Immature natural killer cell (primary cell): ENCODE results near the gene TXLNA. TPM values are rescaled to one million over a fixed set of nuclear protein-coding genes. Genes with fewer than 3 reads are reported as not detected.

ENCODE experiments used
- polyA plus RNA-seq, 3 donors: library from polyadenylated mRNA; unstranded; fragments of 300-500 nt; fragmentation: Illumina TruSeq; gene quantifications; one replicate each; pipeline ENCODE4 v1.2.3, GENCODE V29; 2021

The TXLNA gene
- polyA plus RNA-seq, 3 donors from 2014 or later = 14.5 to 33.4 (median 18.5) TPM

Other genes starting within 250 kb of the TXLNA start
- gene PTP4A2, start 241.3 kb upstream of the TXLNA start, polyA plus RNA-seq = 100 to 1,000 TPM; 300 to 552 (median 460) TPM
- gene KHDRBS1, start 165.8 kb upstream of the TXLNA start, polyA plus RNA-seq = 100 to 1,000 TPM in 1 of 3 donors, 10 to 100 TPM in 2; 74.0 to 121 (median 86.1) TPM
- gene TMEM39B, start 106.7 kb upstream of the TXLNA start, polyA plus RNA-seq = 1 to 10 TPM in 2 of 3 donors, under 1 TPM in 1; 0.94 to 2.3 (median 2.0) TPM
- 10 to 100 TPM; 20.7 to 36.8 (median 21.2) TPM for gene KPNA6, start 71.6 kb upstream of the TXLNA start, polyA plus RNA-seq
- 10 to 100 TPM; 61.2 to 67.1 (median 65.5) TPM for gene CCDC28B, start 20.9 kb downstream of the TXLNA start, polyA plus RNA-seq
- under 1 TPM in 2 of 3 donors, not detected in 1; 0.29 to 0.85 TPM for gene IQCC, start 26.0 kb downstream of the TXLNA start, polyA plus RNA-seq
- gene DCDC2B, start 29.4 kb downstream of the TXLNA start, polyA plus RNA-seq = not detected
- 10 to 100 TPM in 1 of 3 donors, 1 to 10 TPM in 2; 6.7 to 14.3 (median 9.8) TPM for gene TMEM234, start 42.7 kb downstream of the TXLNA start, polyA plus RNA-seq
- 100 to 1,000 TPM; 189 to 313 (median 197) TPM for gene EIF3I, start 42.7 kb downstream of the TXLNA start, polyA plus RNA-seq
- gene FAM167B, start 67.5 kb downstream of the TXLNA start, polyA plus RNA-seq = under 1 TPM in 2 of 3 donors, not detected in 1; 0.28 to 0.53 TPM
- 1,000 to 10,000 TPM in 1 of 3 donors, 100 to 1,000 TPM in 2; 561 to 1,013 (median 704) TPM for gene LCK, start 71.6 kb downstream of the TXLNA start, polyA plus RNA-seq
- 100 to 1,000 TPM; 151 to 195 (median 169) TPM for gene HDAC1, start 112.4 kb downstream of the TXLNA start, polyA plus RNA-seq
- 10 to 100 TPM; 20.5 to 46.9 (median 27.7) TPM for gene MARCKSL1, start 156.6 kb downstream of the TXLNA start, polyA plus RNA-seq
- under 1 TPM in 2 of 3 donors, not detected in 1; 0.09 to 0.17 TPM for gene FAM229A, start 182.8 kb downstream of the TXLNA start, polyA plus RNA-seq
- gene TSSK3, start 182.9 kb downstream of the TXLNA start, polyA plus RNA-seq = 1 to 10 TPM in 1 of 3 donors, not detected in 2; 2.7 TPM
- gene BSDC1, start 214.8 kb downstream of the TXLNA start, polyA plus RNA-seq = 10 to 100 TPM; 33.9 to 50.3 (median 37.4) TPM